H1 (cell line): ENCODE results near the gene TCF7. TPM values are rescaled to one million over a fixed set of nuclear protein-coding genes. Genes with fewer than 3 reads are reported as not detected.

Experiments used
- ASH2L ChIP-seq: fragments of 200-600, 300-600 bp; sonication (generic); IDR thresholded peaks from one replicate; pipeline ENCODE4 v1.7.1; 2017; ENCODE audit warnings: low read length
- CHD1 ChIP-seq: IDR thresholded peaks from 2 replicates; pipeline ENCODE4 v1.6.1; 2012; ENCODE audit warnings: low read depth, low read length, improper control_type of control experiment
- MAFK ChIP-seq: IDR thresholded peaks from 2 replicates; pipeline ENCODE4 v1.6.1; 2012; ENCODE audit warnings: low read depth, mild to moderate bottlenecking, improper control_type of control experiment, low read length
- MAX ChIP-seq: IDR thresholded peaks from 2 replicates; pipeline ENCODE4 v1.6.1; 2012; ENCODE audit warnings: inconsistent platforms
- NANOG ChIP-seq: IDR thresholded peaks from 2 replicates; pipeline ENCODE4 v1.6.1; 2011; ENCODE audit warnings: low read length, low read depth, mild to moderate bottlenecking, inconsistent platforms; ENCODE audit not compliant: insufficient read depth, poor library complexity, severe bottlenecking
- POLR2A ChIP-seq, 2 experiments: IDR thresholded peaks; 1 replicate in 1 of 2; 2 replicates in 1 of 2; pipeline ENCODE4 v1.6.1; 2011; ENCODE audit warnings: low read depth in 2 of 2, low read length in 2 of 2, mild to moderate bottlenecking in 2 of 2; ENCODE audit errors: control extremely low read depth in 1 of 2
- RFX5 ChIP-seq: IDR thresholded peaks from 2 replicates; pipeline ENCODE4 v1.6.1; 2011; ENCODE audit warnings: low read depth, low read length, improper control_type of control experiment, borderline replicate concordance
- RNF2 ChIP-seq: fragments of 200-900, 300-1000 bp; sonication (generic); IDR thresholded peaks from 2 replicates; pipeline ENCODE4 v1.7.1; 2016; ENCODE audit warnings: borderline replicate concordance, low read depth, mild to moderate bottlenecking, antibody characterized with exemption, low read length; ENCODE audit not compliant: poor library complexity, severe bottlenecking; ENCODE audit errors: missing control alignments
- SIN3A ChIP-seq, 2 experiments: IDR thresholded peaks in 1 of 2; conservative IDR thresholded peaks in 1 of 2; 2 replicates each; pipeline ENCODE4 v1.6.1; 2011 to 2012; ENCODE audit warnings: low read length in 2 of 2, improper control_type of control experiment in 1 of 2, low read depth in 1 of 2, mild to moderate bottlenecking in 1 of 2
- SIRT6 ChIP-seq: IDR thresholded peaks from one replicate; pipeline ENCODE4 v1.7.1; 2012; ENCODE audit warnings: low read length, inconsistent platforms
- SIX5 ChIP-seq: IDR thresholded peaks from 2 replicates; pipeline ENCODE4 v1.6.1; 2011; ENCODE audit warnings: mild to moderate bottlenecking, low read depth, low read length
- SUZ12 ChIP-seq: fragments of 200-600 bp; sonication (generic); IDR thresholded peaks from 2 replicates; pipeline ENCODE4 v1.6.1; 2012; ENCODE audit warnings: mild to moderate bottlenecking, inconsistent platforms, low read length, moderate library complexity, mixed read lengths
- polyA plus RNA-seq, 7 experiments: library from polyadenylated mRNA; depleted of rRNA in 3 of 7; stranded (reverse) in 5 of 7; unstranded in 2 of 7; fragments of >200 nt in 5 of 7; fragments of 200-250 nt in 2 of 7; gene quantifications; 1 replicate in 5 of 7; 2 replicates in 1 of 7; 4 replicates in 1 of 7; pipeline versions ENCODE4 v1.2.1 to v1.2.3, GENCODE V29; 2011 to 2013; ENCODE audit warnings: missing spikeins in 2 of 7, mixed read lengths in 2 of 7
- total RNA-seq: library from RNA; stranded (reverse); fragmentation: NEBNext Ultra II Directional; extraction: Animal tissue kit (Norgen Biotek cat#: 25700); gene quantifications from 2 replicates; pipeline ENCODE4 v1.2.1, GENCODE V29; 2021

The TCF7 gene
- total and polyA plus RNA-seq, 2 of the 8 experiments (the other 6 are each of a cell fraction or from before 2014, with no cell fraction given), result 4.7 to 8.5 TPM

DNA sequence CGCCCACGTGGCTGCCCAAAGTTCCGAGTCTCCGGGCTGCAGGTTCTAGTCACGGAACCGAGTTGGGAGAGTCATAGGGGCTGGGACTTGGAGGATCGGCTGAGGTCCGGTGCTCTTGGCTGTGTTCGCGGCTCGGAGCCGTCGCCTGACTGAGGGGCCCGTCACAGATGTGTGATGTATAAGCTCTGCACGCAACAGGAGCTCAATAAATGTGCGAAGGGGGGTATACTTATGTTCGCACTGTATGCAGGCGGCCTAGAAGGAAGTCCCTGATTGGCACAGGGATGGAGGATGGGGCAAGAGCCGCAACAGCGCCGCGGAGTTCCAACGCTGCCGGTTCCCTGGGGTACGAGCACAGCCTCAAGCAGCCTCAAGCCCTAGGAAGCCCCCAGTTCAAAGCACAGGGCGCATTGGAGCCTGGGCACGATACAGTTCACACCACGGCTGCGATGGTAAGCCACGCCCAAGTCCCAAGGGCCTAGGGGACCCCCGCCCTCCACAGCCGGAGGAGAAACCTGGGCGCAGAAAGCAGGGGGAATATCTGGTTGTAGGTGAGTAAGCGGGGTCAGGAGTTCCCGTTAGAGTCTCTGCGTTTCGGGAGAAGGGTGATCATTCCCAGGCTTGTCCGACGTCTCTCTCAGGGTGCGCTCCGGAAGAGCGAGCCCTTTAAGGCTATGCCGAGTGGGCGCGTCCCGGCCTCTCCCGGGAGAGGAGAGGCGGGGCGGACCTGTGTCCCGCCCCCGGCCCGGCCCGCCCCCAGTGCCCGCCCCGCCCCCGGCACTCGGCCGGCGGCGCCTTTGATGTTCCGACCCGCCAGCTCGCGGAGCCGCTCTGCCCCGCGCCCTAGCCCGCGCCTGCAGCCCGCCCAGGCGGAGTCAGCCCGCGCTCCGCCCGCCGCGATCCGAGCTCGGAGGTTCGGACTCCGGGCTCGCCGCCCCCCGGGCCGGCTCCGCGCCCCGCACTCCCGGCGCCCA, at the start of gene TCF7 (continued):
- no peak for TF ChIP-seq SIRT6
- no peak for TF ChIP-seq RFX5
- peak; percentile 77; the same call in 1 of the 2 replicates for TF ChIP-seq SUZ12
- TF ChIP-seq SIX5, result no peak
- no peak for TF ChIP-seq SIN3A (conservative IDR thresholded peaks at IDR 0.05 in 1 of 2, IDR thresholded peaks at IDR 0.05 in 1 of 2; ENCODE audit: low read depth in 1 of 2, low read length in 2 of 2)
- TF ChIP-seq RNF2, result peak; percentile 51
- peak; percentile 22 for TF ChIP-seq ASH2L
- no peak for TF ChIP-seq CHD1
- TF ChIP-seq POLR2A (IDR thresholded peaks at IDR 0.05; ENCODE audit: control extremely low read depth in 1 of 2, low read depth in 2 of 2, low read length in 2 of 2), result peak in 1 of 2 experiments; percentile 79; a peak in 2 of 3 replicates
- TF ChIP-seq NANOG, result no peak
- TF ChIP-seq MAX, result 0 out of 2 replicates have a peak, but pooled peaks have one; percentile 28
- no peak for TF ChIP-seq MAFK
